Panc1 (cell line): ENCODE data around the gene ATG10. TPM values are rescaled to one million over a fixed set of nuclear protein-coding genes. Genes with fewer than 3 reads are reported as not detected.

ENCODE experiments used
- ATAC-seq: fragments of 200-7000 bp; cut with Tn5 transposase; 2 replicates; pipeline ENCODE4 v1.9.1; 2020; ENCODE audit warnings: mild to moderate bottlenecking, moderate library complexity
- BruUV-seq: library from RNA; stranded (reverse); fragments of 400-500 nt; replicated peaks from 2 replicates; lab custom pipeline; 2021; lab: Mats Ljungman, UMichigan
- CTCF ChIA-PET: fragments of 300-600 bp; sonication (Branson Sonifier 250); formaldehyde crosslinking; loops from one replicate; lab custom pipeline; 2022; ENCODE audit warnings: antibody characterized with exemption; lab: Charles Lee
- POLR2A ChIA-PET: fragments of 300-600 bp; sonication (Branson Sonifier 250); formaldehyde crosslinking; loops from one replicate; lab custom pipeline; 2022; ENCODE audit warnings: antibody characterized with exemption; lab: Charles Lee
- DNase-seq: peaks from one replicate; pipeline ENCODE4 v3.0.0-alpha.2; 2010; ENCODE audit warnings: low read depth, low spot score
- H3K27ac ChIP-seq: 2 replicates; pipeline ENCODE4 v1.5.1; 2011; ENCODE audit warnings: mild to moderate bottlenecking, low read length, inconsistent platforms
- H3K27me3 ChIP-seq: fragments of 200-500 bp; sonication (Bioruptor generic); 2 replicates; pipeline ENCODE4 v1.6.0; 2014; ENCODE audit warnings: low read length, inconsistent platforms; ENCODE audit not compliant: control insufficient read depth, insufficient read depth
- H3K36me3 ChIP-seq: fragments of 200-500 bp; sonication (Bioruptor generic); 2 replicates; pipeline ENCODE4 v1.5.1; 2014; ENCODE audit warnings: inconsistent platforms, mild to moderate bottlenecking, low read length, moderate library complexity; ENCODE audit not compliant: control insufficient read depth, insufficient read depth
- H3K4me1 ChIP-seq: 2 replicates; pipeline ENCODE4 v1.5.1; 2011; ENCODE audit warnings: inconsistent platforms, mild to moderate bottlenecking, low read length, moderate library complexity; ENCODE audit not compliant: control insufficient read depth, insufficient read depth
- H3K4me3 ChIP-seq, 2 experiments: 2 replicates each; pipeline ENCODE4 v1.5.1; 2011 to 2012; ENCODE audit warnings: low read depth in 2 of 2, low read length in 2 of 2, mild to moderate bottlenecking in 2 of 2, inconsistent platforms in 1 of 2, moderate library complexity in 1 of 2
- H3K9me3 ChIP-seq: fragments of 200-500 bp; sonication (Bioruptor generic); 2 replicates; pipeline ENCODE4 v1.5.1; 2014; ENCODE audit warnings: low read depth, mild to moderate bottlenecking, inconsistent platforms, low read length, moderate library complexity; ENCODE audit not compliant: control insufficient read depth, insufficient read depth
- POLR2AphosphoS5 ChIP-seq: IDR thresholded peaks from 2 replicates; pipeline ENCODE4 v1.6.1; 2012; ENCODE audit warnings: mild to moderate bottlenecking, low read depth, low read length, moderate library complexity
- SIN3A ChIP-seq: IDR thresholded peaks from 2 replicates; pipeline ENCODE4 v1.6.1; 2012; ENCODE audit warnings: low read depth, mild to moderate bottlenecking, low read length, moderate library complexity, borderline replicate concordance; ENCODE audit not compliant: insufficient read depth
- TCF7L2 ChIP-seq: IDR thresholded peaks from 2 replicates; pipeline ENCODE4 v1.6.1; 2011; ENCODE audit warnings: mild to moderate bottlenecking, low read depth, low read length, inconsistent platforms
- in situ Hi-C: cut with HindIII; loops from 2 replicates; pipeline ENCODE4 v1.10.0; 2016; ENCODE audit warnings: low sequenced_read_pairs, low pct_unique_long_range_greater_than_20kb
- intact Hi-C: fragments of 100-400 bp; cut with micrococcal nuclease; formaldehyde crosslinking; loops from one replicate; pipeline ENCODE4 v1.10.0; 2022; ENCODE audit not compliant: unreplicated experiment
- total RNA-seq: library from RNA; stranded (reverse); gene quantifications from one replicate; pipeline ENCODE4 v1.2.1, GENCODE V29; 2021; ENCODE audit not compliant: unreplicated experiment
- TF ChIP-seq, protein P1 (sequence below): fragments of 450-650 bp; IDR thresholded peaks from 2 replicates; pipeline ENCODE4 v1.5.1; 2017; ENCODE audit warnings: mild to moderate bottlenecking
- TF ChIP-seq, protein P2 (sequence below), 2 experiments: IDR thresholded peaks; 2 replicates each; pipeline ENCODE4 v1.6.1; 2011 to 2012; ENCODE audit warnings: low read depth in 2 of 2, control low read depth in 1 of 2, low read length in 1 of 2, mild to moderate bottlenecking in 1 of 2, moderate library complexity in 1 of 2; ENCODE audit not compliant: insufficient read depth in 1 of 2

ATG10 gene
- total RNA-seq, 1 experiment from 2014 or later = 14.0 TPM

DNA sequence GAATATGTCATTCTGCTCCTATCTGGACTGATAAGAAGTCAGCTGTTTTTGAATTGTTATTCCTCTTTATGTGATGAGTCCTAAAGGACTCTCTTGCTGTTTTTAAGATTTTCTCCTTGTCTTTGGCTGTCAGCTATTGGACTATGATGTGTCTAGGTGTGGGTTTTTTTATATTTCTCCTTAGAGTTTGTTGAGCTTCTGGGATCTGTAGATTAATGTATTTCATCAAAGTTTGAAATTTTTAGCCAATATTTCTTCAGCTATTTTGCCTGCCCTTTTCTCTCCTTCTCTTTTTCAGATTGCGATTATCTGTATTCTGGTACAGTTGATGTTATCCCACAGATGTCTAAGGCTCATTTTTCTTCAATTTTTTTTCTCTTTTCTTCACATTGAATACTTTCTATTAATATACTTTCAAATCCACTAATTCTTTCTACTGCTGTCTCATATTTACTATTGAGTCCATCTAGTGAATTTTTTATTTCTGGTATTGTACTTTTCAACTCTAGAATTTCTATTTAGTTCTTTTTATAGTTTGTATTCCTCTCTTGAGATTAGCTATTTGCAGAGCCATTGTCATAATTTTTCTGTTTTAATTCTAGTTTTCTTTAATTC is 275.2 kb downstream of the ATG10 start:
- intact Hi-C loops = no loop called here
- Histone ChIP-seq H3K9me3 (peaks cover 12% of the 10 kb centered on the region; the same call in 1 of the 2 replicates), H3K36me3 (no peaks in the 10 kb centered on the region; the same call in 1 of the 2 replicates), H3K4me3 (no peak overlapping the region), H3K4me1 (no peaks in the 10 kb centered on the region), H3K27ac (no peak overlapping the region), H3K27me3 (no peaks in the 10 kb centered on the region)
- DNase-seq (no peak), ATAC-seq (no peak)
- in situ Hi-C loops = no loop called here
- BruUV-seq = no TSS peak
- POLR2A ChIA-PET = no interaction called here
- TF ChIP-seq, protein P1, sequence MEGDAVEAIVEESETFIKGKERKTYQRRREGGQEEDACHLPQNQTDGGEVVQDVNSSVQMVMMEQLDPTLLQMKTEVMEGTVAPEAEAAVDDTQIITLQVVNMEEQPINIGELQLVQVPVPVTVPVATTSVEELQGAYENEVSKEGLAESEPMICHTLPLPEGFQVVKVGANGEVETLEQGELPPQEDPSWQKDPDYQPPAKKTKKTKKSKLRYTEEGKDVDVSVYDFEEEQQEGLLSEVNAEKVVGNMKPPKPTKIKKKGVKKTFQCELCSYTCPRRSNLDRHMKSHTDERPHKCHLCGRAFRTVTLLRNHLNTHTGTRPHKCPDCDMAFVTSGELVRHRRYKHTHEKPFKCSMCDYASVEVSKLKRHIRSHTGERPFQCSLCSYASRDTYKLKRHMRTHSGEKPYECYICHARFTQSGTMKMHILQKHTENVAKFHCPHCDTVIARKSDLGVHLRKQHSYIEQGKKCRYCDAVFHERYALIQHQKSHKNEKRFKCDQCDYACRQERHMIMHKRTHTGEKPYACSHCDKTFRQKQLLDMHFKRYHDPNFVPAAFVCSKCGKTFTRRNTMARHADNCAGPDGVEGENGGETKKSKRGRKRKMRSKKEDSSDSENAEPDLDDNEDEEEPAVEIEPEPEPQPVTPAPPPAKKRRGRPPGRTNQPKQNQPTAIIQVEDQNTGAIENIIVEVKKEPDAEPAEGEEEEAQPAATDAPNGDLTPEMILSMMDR = no peak
- TF ChIP-seq TCF7L2 (no peak), SIN3A (no peak), POLR2AphosphoS5 (no peak)
- TF ChIP-seq, protein P2, sequence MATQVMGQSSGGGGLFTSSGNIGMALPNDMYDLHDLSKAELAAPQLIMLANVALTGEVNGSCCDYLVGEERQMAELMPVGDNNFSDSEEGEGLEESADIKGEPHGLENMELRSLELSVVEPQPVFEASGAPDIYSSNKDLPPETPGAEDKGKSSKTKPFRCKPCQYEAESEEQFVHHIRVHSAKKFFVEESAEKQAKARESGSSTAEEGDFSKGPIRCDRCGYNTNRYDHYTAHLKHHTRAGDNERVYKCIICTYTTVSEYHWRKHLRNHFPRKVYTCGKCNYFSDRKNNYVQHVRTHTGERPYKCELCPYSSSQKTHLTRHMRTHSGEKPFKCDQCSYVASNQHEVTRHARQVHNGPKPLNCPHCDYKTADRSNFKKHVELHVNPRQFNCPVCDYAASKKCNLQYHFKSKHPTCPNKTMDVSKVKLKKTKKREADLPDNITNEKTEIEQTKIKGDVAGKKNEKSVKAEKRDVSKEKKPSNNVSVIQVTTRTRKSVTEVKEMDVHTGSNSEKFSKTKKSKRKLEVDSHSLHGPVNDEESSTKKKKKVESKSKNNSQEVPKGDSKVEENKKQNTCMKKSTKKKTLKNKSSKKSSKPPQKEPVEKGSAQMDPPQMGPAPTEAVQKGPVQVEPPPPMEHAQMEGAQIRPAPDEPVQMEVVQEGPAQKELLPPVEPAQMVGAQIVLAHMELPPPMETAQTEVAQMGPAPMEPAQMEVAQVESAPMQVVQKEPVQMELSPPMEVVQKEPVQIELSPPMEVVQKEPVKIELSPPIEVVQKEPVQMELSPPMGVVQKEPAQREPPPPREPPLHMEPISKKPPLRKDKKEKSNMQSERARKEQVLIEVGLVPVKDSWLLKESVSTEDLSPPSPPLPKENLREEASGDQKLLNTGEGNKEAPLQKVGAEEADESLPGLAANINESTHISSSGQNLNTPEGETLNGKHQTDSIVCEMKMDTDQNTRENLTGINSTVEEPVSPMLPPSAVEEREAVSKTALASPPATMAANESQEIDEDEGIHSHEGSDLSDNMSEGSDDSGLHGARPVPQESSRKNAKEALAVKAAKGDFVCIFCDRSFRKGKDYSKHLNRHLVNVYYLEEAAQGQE (IDR thresholded peaks at IDR 0.05; ENCODE audit: insufficient read depth in 1 of 2, low read depth in 2 of 2, low read length in 1 of 2) = no peak
- CTCF ChIA-PET = no interaction called here

DNA sequence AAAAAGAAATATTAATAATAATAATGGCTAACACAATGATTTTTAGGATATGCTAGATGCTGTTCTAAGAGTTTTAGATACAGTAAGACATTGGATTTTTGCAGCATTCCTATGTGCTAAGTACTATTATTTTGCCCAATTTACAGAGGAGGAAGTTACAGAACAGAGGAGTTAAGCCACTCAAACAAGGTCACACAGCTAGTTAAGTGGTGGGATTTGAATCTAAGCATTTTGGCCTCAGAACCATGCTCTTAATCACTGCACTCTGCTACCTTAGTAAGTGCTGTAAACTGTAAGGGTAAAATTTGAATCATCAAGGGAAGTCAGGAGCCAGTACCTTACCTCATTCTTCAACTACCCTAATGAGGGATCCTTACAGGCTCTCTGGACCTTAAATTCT is 280.9 kb downstream of the ATG10 start:
- in situ Hi-C loops (no loop called here), intact Hi-C loops (no loop called here)
- Histone ChIP-seq H3K9me3 (peaks cover 1% of the 10 kb centered on the region; the same call in 1 of the 2 replicates), H3K27ac (no peak overlapping the region), H3K27me3 (no peaks in the 10 kb centered on the region), H3K36me3 (no peaks in the 10 kb centered on the region), H3K4me1 (no peaks in the 10 kb centered on the region), H3K4me3 (no peak overlapping the region)
- no peak for ATAC-seq
- TF ChIP-seq TCF7L2 (no peak), POLR2AphosphoS5 (no peak), SIN3A (no peak)
- TF ChIP-seq, protein P2 (IDR thresholded peaks at IDR 0.05; ENCODE audit: insufficient read depth in 1 of 2, low read depth in 2 of 2, low read length in 1 of 2) = no peak
- TF ChIP-seq, protein P1 = no peak
- ChIA-PET POLR2A (no interaction called here), CTCF (no interaction called here)
- no peak for DNase-seq
- BruUV-seq = no TSS peak
